ENCODE measurements around the gene CHD2. TPM values are rescaled to one million over a fixed set of nuclear protein-coding genes. Genes with fewer than 3 reads are reported as not detected.
A peak's percentile ranks its signal among the peaks of the same experiment; 100 is the strongest.

Gene CHD2
- total RNA-seq, 4 donors from 2014 or later, result 26.9 to 55.5 (median 33.7) TPM

DNA sequence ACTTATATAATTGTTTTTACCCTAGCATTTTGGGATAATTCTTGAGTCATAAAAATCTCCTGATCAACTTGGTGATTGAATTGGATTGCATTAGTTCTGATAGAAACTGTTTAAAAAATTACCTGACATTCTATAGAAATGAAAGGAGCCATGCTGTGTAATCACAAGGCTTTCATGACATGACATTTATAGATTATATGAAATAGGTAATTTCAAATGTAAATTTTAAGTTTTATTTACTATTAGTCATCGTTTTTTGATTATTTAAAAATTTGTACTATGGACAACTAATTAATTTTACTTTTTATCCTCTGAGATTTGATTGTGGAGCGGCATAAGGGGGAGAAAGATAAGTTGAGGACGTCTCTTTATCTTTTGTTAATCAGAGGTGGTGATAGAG, 12.3 kb upstream of the CHD2 start:
- peaks cover 4 to 67% of the 10 kb centered on the region in 2 donors for H3K36me3 ChIP-seq
- in situ Hi-C loops (cut with MboI; ENCODE audit: low sequenced_read_pairs in 4 of 4) (no loop called here), intact Hi-C loops (cut with DNase I; ENCODE audit: low total_unique reads) (loop anchor here (10.0 kb wide), 1 partner anchor 327 kb away; no protein-coding TSS in a partner anchor)

DNA sequence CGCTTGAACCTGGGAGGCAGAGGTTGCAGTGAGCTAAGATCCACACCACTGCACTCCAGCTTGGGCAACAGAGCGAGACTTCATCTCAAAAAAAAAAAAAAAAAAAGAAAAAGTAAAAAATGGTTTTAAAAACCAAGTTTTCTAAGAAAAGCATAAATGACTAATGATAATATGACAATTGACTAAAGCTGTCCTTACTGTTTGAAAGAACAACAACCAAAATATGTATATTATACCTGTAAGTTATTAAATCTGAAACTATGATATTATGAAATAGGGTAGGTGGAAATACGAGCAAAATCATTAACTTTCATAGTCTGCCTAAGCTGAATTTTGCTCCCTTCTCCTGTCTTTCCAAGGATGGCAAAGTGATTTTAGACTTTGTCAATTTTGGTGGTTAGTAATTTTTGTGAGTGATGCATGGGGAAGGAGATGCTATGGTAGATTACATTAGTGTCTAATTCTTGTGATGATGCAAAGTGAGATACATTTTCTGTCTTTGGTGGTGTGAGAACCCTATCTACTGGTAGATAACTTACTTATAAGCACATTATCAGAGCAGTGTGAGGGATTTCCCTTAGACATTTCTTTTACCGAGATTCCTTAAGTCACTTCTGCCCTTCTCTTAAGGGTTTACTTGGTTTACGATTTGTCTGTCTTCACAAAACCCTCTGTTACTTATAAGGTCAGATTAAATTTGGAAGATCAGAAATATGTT, 10.6 kb upstream of the CHD2 start:
- Histone ChIP-seq H3K27ac (peak overlapping the region; percentile 91 to 100 (median 99)), H3K27me3 (no peaks in the 10 kb centered on the region), H3K9me3 (no peaks in the 10 kb centered on the region), H3K36me3 (peaks cover 4 to 77% of the 10 kb centered on the region in 2 donors), H3K4me1 (peaks cover 35 to 52% of the 10 kb centered on the region in 2 donors), H3K4me3 (no peak overlapping the region)
- intact Hi-C loops (cut with DNase I; ENCODE audit: low total_unique reads) (loop anchor here (1.0 to 10.0 kb wide), 2 partner anchors 9 to 325 kb away; no protein-coding TSS in a partner anchor), in situ Hi-C loops (cut with MboI; ENCODE audit: low sequenced_read_pairs in 4 of 4) (no loop called here)
- TF ChIP-seq, protein P1, sequence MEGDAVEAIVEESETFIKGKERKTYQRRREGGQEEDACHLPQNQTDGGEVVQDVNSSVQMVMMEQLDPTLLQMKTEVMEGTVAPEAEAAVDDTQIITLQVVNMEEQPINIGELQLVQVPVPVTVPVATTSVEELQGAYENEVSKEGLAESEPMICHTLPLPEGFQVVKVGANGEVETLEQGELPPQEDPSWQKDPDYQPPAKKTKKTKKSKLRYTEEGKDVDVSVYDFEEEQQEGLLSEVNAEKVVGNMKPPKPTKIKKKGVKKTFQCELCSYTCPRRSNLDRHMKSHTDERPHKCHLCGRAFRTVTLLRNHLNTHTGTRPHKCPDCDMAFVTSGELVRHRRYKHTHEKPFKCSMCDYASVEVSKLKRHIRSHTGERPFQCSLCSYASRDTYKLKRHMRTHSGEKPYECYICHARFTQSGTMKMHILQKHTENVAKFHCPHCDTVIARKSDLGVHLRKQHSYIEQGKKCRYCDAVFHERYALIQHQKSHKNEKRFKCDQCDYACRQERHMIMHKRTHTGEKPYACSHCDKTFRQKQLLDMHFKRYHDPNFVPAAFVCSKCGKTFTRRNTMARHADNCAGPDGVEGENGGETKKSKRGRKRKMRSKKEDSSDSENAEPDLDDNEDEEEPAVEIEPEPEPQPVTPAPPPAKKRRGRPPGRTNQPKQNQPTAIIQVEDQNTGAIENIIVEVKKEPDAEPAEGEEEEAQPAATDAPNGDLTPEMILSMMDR (IDR thresholded peaks at IDR 0.05 in 4 of 5, conservative IDR thresholded peaks at IDR 0.05 in 1 of 5), result no peak
- TF ChIP-seq POLR2A (IDR thresholded peaks at IDR 0.05), result no peak
- DNase-seq (no peak), ATAC-seq (no peak)

More for the DNA sequence above, 12.3 kb upstream of the CHD2 start:
- H3K4me1 ChIP-seq, result peaks cover 34 to 42% of the 10 kb centered on the region in 2 donors
- DNase-seq (no peak), ATAC-seq (no peak)
- peak overlapping the region; percentile 3 to 71 (median 45) for H3K4me3 ChIP-seq
- TF ChIP-seq, protein P1 (IDR thresholded peaks at IDR 0.05 in 4 of 5, conservative IDR thresholded peaks at IDR 0.05 in 1 of 5), result no peak
- TF ChIP-seq POLR2A (IDR thresholded peaks at IDR 0.05), result no peak
- peak overlapping the region; percentile 91 to 100 (median 99) for H3K27ac ChIP-seq
- no peaks in the 10 kb centered on the region for H3K27me3 ChIP-seq
- no peaks in the 10 kb centered on the region for H3K9me3 ChIP-seq

GRCh38 chr15:92891533-92892200, 8.5 kb upstream of the CHD2 start:
- H3K27me3 ChIP-seq, result no peaks in the 10 kb centered on the region
- no peak overlapping the region for H3K4me3 ChIP-seq
- TF ChIP-seq POLR2A (IDR thresholded peaks at IDR 0.05), result no peak
- TF ChIP-seq, protein P1 (IDR thresholded peaks at IDR 0.05 in 4 of 5, conservative IDR thresholded peaks at IDR 0.05 in 1 of 5), result no peak
- no peaks in the 10 kb centered on the region for H3K9me3 ChIP-seq
- peaks cover 41 to 57% of the 10 kb centered on the region in 2 donors for H3K4me1 ChIP-seq
- peaks cover 2 to 76% of the 10 kb centered on the region in 2 donors for H3K36me3 ChIP-seq
- ATAC-seq, result no peak
- peak overlapping the region; percentile 47 to 65 (median 57) for H3K27ac ChIP-seq
- no peak for DNase-seq
- intact Hi-C loops (cut with DNase I; ENCODE audit: low total_unique reads), result no loop called here
- in situ Hi-C loops (cut with MboI; ENCODE audit: low sequenced_read_pairs in 4 of 4), result no loop called here

DNA sequence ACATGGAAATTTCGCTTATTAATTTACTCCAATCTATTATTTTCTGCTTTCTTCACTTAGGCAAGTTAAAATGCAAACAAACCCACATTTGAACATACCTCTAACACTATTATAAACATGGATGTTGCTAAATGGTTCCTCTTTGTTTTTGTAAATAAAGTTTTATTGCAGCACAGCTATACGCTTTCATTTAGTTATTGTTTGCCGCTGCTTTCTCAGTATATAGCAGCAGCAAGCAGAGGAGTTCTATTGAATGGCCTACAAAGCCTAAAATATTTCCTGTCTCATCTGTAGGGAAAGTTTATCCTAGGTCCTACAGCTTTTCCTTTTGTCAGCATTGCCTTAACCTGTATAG, 7.9 kb upstream of the CHD2 start:
- H3K9me3 ChIP-seq, result no peaks in the 10 kb centered on the region

More for the DNA sequence above, 7.9 kb upstream of the CHD2 start:
- Histone ChIP-seq H3K4me3 (no peak overlapping the region), H3K27ac (peak overlapping the region; percentile 51 to 65 (median 57)), H3K27me3 (no peaks in the 10 kb centered on the region), H3K36me3 (peaks cover 0 to 72% of the 10 kb centered on the region in 2 donors), H3K4me1 (peaks cover 40 to 57% of the 10 kb centered on the region in 2 donors)
- DNase-seq (no peak), ATAC-seq (no peak)
- intact Hi-C loops (cut with DNase I; ENCODE audit: low total_unique reads), result no loop called here
- TF ChIP-seq, protein P1 (IDR thresholded peaks at IDR 0.05 in 4 of 5, conservative IDR thresholded peaks at IDR 0.05 in 1 of 5), result no peak
- TF ChIP-seq POLR2A (IDR thresholded peaks at IDR 0.05), result no peak
- in situ Hi-C loops (cut with MboI; ENCODE audit: low sequenced_read_pairs in 4 of 4), result no loop called here
